HG02973 (cell line): ENCODE data around the gene ICAM2.
A peak's percentile ranks its signal among the peaks of the same experiment; 100 is the strongest.
"Not testable (repeated sequence)": the region's sequence is repeated elsewhere in the genome, so short reads cannot be mapped to it uniquely, and the experiment has no call there.

ENCODE experiments used
- ATAC-seq: cut with Tn5 transposase; IDR thresholded peaks from one replicate; pipeline ENCODE4 v1.9.1; 2021; ENCODE audit warnings: moderate library complexity; ENCODE audit not compliant: unreplicated experiment

ICAM2 gene

GRCh38 chr17:63998050-63998720 lies 22.2 kb downstream of the ICAM2 start, which contains the start of gene PRR29:
TSS of gene PRR29 (plus strand) at chr17:63998351. CDS start at chr17:63998365, 14 bp downstream.
- peak; percentile 52 for ATAC-seq

GRCh38 chr17:63997341-63998048 lies 22.9 kb downstream of the ICAM2 start:
- ATAC-seq, result no peak

- no peak for ATAC-seq
Observed at GRCh38 chr17:63996430-63997182, 23.8 kb downstream of the ICAM2 start.

GRCh38 chr17:63995626-63996025 lies 24.8 kb downstream of the ICAM2 start:
- ATAC-seq, result no peak

- no peak for ATAC-seq
Observed at GRCh38 chr17:63993368-63993985, 27.0 kb downstream of the ICAM2 start.

- no peak for ATAC-seq
Observed at GRCh38 chr17:63991611-63992010, 28.8 kb downstream of the ICAM2 start.

- no peak for ATAC-seq
Observed at GRCh38 chr17:63989622-63990345, 30.6 kb downstream of the ICAM2 start.

- ATAC-seq, result no peak
Observed at GRCh38 chr17:63988741-63989621, 31.5 kb downstream of the ICAM2 start.

GRCh38 chr17:63988127-63988478 lies 32.3 kb downstream of the ICAM2 start:
- no peak for ATAC-seq

- no peak for ATAC-seq
Observed at GRCh38 chr17:63987221-63988126, 33.0 kb downstream of the ICAM2 start.

- ATAC-seq, result no peak
Observed at GRCh38 chr17:63986821-63987220, 33.6 kb downstream of the ICAM2 start.

- no peak for ATAC-seq
Observed at GRCh38 chr17:63985387-63986140, 34.9 kb downstream of the ICAM2 start.

- ATAC-seq, result no peak
Observed at GRCh38 chr17:63984651-63985386, 35.6 kb downstream of the ICAM2 start.

GRCh38 chr17:63984236-63984635 lies 36.2 kb downstream of the ICAM2 start:
- ATAC-seq, result no peak

- ATAC-seq, result no peak
Observed at GRCh38 chr17:63983320-63983719, 37.1 kb downstream of the ICAM2 start.

- ATAC-seq, result not testable (repeated sequence)
Observed at GRCh38 chr17:63982641-63983040, 37.8 kb downstream of the ICAM2 start.
